ENCODE measurements around the gene TP53RK.
A peak's percentile ranks its signal among the peaks of the same experiment; 100 is the strongest.

TP53RK gene

DNA sequence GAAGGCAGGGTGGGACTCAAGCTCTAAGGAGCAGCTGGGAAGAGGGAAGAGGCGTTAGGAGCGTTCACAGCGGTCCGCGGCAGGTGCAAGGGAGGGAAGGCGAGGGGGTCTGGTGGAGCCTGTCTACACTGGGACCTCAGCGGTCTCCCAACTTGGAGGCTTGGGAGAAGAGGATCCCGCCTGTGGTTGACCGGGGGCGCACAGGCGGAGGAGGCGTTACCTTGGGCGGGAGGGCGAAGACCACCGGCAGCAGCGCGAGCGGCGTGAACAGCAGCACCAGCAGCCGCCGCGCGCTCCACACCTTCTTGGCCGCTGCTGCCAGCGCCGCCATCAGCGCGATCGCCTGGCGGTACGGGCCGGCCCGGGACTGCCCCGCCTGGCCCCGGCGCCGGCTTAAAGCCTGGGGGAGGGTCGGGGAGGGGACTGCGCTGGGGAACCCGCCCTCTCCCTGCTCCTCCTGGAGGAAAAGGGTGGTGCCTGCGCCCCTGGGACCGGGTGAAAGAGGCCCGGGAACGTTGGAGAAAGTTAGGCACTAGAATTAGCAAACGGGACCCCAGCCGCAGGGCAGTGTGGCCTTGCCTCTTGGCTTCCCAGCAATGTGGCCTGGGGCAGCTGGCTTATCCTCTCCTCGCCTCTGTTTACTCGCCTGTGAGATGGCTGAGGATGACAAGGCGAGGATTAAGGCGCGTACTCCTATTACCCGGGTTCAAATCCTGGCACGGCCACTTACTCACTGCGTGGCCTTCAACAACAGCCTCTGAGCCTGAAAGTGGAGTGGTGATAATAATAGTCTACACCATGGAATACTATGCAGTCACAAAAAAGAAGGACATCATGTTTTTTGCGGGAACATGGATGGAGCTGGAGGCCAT, 37.9 kb downstream of the TP53RK start, which contains the start of gene SLC13A3:
Gene SLC13A3, minus strand, starts transcription at position 369 of the 872 bp plus-strand sequence. Its CDS starts 38 bp downstream, at position 331.
- H3K9me3 ChIP-seq (ENCODE audit: insufficient read depth, low read depth, low read length) = no peaks in the 10 kb centered on the region
- peak within 1 kb of the TSS; percentile 41; the same call in 1 of the 2 replicates for H3K9ac ChIP-seq (ENCODE audit: low read depth, low read length)
- WGBS = 17% methylated on average over 55 of the region's 55 CpGs
- H3K4me3 ChIP-seq (ENCODE audit: low read length) = peak within 1 kb of the TSS; percentile 51
- H3K36me3 ChIP-seq (ENCODE audit: insufficient read depth, low read length) = no peaks in the 10 kb centered on the region
- peaks cover 29% of the 10 kb centered on the region for H3K27me3 ChIP-seq (ENCODE audit: insufficient read depth, low read length)
- no peak within 1 kb of the TSS for H3K27ac ChIP-seq (ENCODE audit: low read depth, low read length)
- no peaks in the 10 kb centered on the region; the same call in 1 of the 2 replicates for H3K4me1 ChIP-seq (ENCODE audit: insufficient read depth, low read length)

DNA sequence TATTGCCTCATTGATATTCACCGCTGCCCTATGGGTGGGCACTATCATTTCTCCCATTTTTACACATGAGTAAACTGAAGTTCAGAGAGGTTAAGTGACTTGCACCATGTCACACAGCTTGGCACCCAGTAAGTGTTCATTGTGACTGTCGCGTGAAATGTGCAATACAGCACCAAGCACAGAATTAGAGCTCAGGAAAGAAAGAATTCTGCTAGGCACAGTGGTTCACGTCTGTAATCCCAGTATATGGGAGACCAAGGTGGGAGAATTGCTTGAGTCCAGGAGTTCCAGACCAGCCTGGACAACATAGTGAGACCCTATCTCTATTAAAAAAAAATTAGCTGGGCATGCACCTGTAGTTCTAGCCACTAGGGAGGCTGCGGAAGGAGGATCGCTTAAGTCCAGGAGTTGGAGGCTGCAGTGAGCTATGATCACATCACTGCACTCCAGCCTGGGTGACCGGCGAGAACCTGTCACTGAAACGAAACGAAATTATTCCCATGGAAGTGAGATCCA, 38.6 kb downstream of the TP53RK start:
- H3K9ac ChIP-seq (ENCODE audit: low read depth, low read length) = no peak overlapping the region
- peaks cover 29% of the 10 kb centered on the region for H3K27me3 ChIP-seq (ENCODE audit: insufficient read depth, low read length)
- WGBS = 83% methylated on average over 10 of the region's 10 CpGs
- no peaks in the 10 kb centered on the region; the same call in 1 of the 2 replicates for H3K4me1 ChIP-seq (ENCODE audit: insufficient read depth, low read length)
- peak overlapping the region; percentile 51 for H3K4me3 ChIP-seq (ENCODE audit: low read length)
- H3K27ac ChIP-seq (ENCODE audit: low read depth, low read length) = no peak overlapping the region
- no peaks in the 10 kb centered on the region for H3K36me3 ChIP-seq (ENCODE audit: insufficient read depth, low read length)
- H3K9me3 ChIP-seq (ENCODE audit: insufficient read depth, low read depth, low read length) = no peaks in the 10 kb centered on the region

DNA sequence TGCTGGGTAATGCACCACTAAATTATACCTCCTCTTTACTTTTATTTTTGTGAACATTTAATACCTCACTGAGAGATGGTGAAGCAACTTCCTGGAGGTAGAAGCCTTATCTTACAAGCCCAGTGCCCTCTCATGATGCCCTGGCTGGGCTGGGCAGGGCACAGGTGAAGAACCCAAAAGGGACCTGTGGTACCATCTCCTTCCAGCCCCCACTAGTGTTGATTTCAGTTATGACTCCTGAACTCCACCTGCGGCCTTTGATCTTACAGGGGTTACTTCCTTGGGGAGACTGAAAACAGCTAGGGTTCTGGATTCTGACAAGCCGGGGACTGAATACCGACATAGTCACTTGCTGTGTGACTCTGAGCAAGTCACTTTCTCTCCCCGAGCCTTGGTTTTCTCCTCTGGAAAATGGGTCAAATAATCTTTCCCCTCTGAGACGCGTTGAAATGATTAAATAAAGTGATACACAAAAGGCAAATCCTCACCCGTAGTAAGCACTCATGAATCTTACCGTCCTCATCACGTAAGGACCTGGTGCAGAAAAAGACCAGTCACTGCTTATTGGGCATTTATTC, 39.2 kb downstream of the TP53RK start:
- H3K9ac ChIP-seq (ENCODE audit: low read depth, low read length) = no peak overlapping the region
- no peak overlapping the region for H3K27ac ChIP-seq (ENCODE audit: low read depth, low read length)
- 92% methylated on average over 9 of the region's 9 CpGs for WGBS
- H3K4me3 ChIP-seq (ENCODE audit: low read length) = no peak overlapping the region
- peaks cover 29% of the 10 kb centered on the region for H3K27me3 ChIP-seq (ENCODE audit: insufficient read depth, low read length)
- H3K4me1 ChIP-seq (ENCODE audit: insufficient read depth, low read length) = no peaks in the 10 kb centered on the region; the same call in 1 of the 2 replicates
- H3K9me3 ChIP-seq (ENCODE audit: insufficient read depth, low read depth, low read length) = no peaks in the 10 kb centered on the region
- no peaks in the 10 kb centered on the region for H3K36me3 ChIP-seq (ENCODE audit: insufficient read depth, low read length)

DNA sequence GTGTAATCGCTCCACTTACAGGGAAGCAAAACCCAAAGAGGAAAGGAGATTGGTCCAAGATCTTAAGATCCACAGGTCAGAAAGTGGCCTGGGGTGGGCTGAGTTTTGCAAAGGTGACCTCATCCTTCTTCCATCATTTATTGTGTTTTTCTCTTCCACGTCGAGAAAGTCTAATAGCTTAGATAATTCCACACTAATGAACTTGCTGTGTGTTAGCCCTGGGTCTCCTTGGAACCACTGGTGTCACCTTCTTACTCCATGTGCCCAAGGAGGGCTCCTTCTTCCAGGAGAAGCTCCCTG, 39.6 kb downstream of the TP53RK start:
- no peaks in the 10 kb centered on the region; the same call in 1 of the 2 replicates for H3K4me1 ChIP-seq (ENCODE audit: insufficient read depth, low read length)
- no peaks in the 10 kb centered on the region for H3K9me3 ChIP-seq (ENCODE audit: insufficient read depth, low read depth, low read length)
- WGBS = 74% methylated on average over 3 of the region's 3 CpGs
- H3K36me3 ChIP-seq (ENCODE audit: insufficient read depth, low read length) = no peaks in the 10 kb centered on the region
- no peak overlapping the region for H3K9ac ChIP-seq (ENCODE audit: low read depth, low read length)
- no peak overlapping the region for H3K27ac ChIP-seq (ENCODE audit: low read depth, low read length)
- peaks cover 29% of the 10 kb centered on the region for H3K27me3 ChIP-seq (ENCODE audit: insufficient read depth, low read length)
- no peak overlapping the region for H3K4me3 ChIP-seq (ENCODE audit: low read length)

DNA sequence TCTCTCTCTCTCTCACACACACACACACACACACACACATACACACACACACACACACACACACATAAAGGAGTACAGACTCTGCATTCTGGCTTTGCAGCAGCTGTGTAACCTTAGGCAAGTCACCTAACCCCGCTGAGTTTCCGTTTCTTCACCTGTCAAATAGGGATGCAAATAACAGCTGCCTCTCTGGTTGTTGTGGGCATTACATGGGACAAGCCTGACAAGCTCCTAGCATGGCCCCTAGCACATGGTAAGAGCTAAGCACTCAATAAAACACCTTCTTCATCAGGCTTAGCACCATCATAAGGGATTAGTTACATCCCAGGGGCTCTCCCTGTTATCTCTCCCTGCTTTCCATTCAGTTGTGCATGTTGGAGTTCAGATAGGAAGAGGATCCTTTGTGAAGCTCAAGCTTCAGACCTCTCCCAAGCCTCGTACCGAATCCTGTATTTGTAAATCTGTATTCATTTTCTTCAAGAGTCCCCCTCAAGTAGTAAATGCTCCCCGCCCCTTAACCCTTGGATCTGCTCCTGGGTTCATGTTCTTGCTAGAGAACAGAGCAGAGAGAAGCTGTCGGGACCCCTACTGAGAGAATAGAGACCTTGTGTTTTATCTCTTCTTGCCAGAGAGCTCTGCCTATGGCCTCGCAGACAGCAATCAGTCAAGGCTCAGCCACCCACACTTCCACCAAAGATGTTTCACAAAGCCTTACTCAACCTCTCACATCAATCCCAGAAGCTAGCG, 40.2 kb downstream of the TP53RK start:
- Histone ChIP-seq H3K36me3 (ENCODE audit: insufficient read depth, low read length) (no peaks in the 10 kb centered on the region), H3K9ac (ENCODE audit: low read depth, low read length) (no peak overlapping the region), H3K27me3 (ENCODE audit: insufficient read depth, low read length) (peaks cover 29% of the 10 kb centered on the region), H3K27ac (ENCODE audit: low read depth, low read length) (no peak overlapping the region), H3K9me3 (ENCODE audit: insufficient read depth, low read depth, low read length) (no peaks in the 10 kb centered on the region), H3K4me3 (ENCODE audit: low read length) (no peak overlapping the region), H3K4me1 (ENCODE audit: insufficient read depth, low read length) (no peaks in the 10 kb centered on the region; the same call in 1 of the 2 replicates)
- 46% methylated on average over 8 of the region's 8 CpGs for WGBS

DNA sequence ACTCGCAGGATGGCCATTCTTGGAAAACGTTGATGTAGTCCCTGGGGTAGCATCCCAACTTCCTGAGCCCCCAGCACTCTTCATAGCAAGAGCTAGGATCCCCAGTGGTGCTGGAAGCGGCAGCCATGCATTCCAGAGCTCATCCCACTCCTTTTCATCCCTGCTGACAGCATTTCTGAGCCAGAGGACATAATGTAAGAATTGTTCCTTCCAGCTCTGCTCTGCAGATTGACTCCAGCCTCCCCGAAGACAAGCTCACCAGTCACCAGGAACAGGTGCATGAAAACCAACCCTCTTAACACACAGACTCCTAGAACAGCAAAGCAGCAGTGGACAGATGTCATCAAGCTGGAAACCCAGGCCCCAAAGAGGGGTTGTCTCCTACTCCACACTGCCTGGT, 41.8 kb downstream of the TP53RK start:
- 51% methylated on average over 4 of the region's 4 CpGs for WGBS
- H3K36me3 ChIP-seq (ENCODE audit: insufficient read depth, low read length) = no peaks in the 10 kb centered on the region
- H3K27me3 ChIP-seq (ENCODE audit: insufficient read depth, low read length) = peaks cover 29% of the 10 kb centered on the region
- no peaks in the 10 kb centered on the region; the same call in 1 of the 2 replicates for H3K4me1 ChIP-seq (ENCODE audit: insufficient read depth, low read length)
- H3K9me3 ChIP-seq (ENCODE audit: insufficient read depth, low read depth, low read length) = no peaks in the 10 kb centered on the region
- H3K27ac ChIP-seq (ENCODE audit: low read depth, low read length) = no peak overlapping the region
- no peak overlapping the region for H3K9ac ChIP-seq (ENCODE audit: low read depth, low read length)
- no peak overlapping the region for H3K4me3 ChIP-seq (ENCODE audit: low read length)

DNA sequence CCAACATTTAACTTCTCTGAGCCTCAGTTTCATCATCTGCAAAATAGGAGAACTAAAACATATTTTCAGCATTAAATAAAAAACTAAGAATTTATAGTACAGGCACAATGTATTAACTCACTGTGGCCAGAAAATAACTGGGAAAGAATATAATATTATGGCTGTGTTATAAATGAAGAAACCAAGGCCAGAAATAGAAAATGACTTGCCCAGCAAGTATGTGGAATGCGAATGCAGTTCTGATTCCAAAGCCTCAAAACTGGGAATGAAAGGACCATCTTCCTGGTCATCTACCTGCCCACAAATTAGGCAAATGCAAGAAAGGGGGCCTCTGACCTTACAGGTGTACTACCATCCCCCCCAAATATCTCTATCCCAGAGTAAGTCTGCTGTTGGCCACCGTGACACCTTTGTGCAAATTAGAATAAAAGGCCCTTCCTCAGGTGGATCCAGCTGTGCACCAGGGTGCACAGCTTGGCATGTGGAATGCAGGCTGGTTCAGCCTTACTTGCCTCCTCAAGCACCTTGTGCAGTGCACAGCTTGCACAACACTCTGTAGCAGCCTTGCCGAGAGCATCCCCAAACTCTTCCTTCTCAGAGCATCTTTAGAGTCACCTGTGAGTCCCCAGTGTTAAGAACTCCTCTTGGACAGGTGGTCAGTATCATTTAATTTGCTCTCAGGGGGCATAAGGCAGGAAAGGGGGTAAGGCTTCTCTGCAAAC, 42.4 kb downstream of the TP53RK start:
- Histone ChIP-seq H3K9me3 (ENCODE audit: insufficient read depth, low read depth, low read length) (no peaks in the 10 kb centered on the region), H3K4me1 (ENCODE audit: insufficient read depth, low read length) (no peaks in the 10 kb centered on the region; the same call in 1 of the 2 replicates), H3K4me3 (ENCODE audit: low read length) (no peak overlapping the region), H3K27me3 (ENCODE audit: insufficient read depth, low read length) (peaks cover 26% of the 10 kb centered on the region), H3K27ac (ENCODE audit: low read depth, low read length) (no peak overlapping the region), H3K36me3 (ENCODE audit: insufficient read depth, low read length) (no peaks in the 10 kb centered on the region), H3K9ac (ENCODE audit: low read depth, low read length) (no peak overlapping the region)
- 88% methylated on average over 3 of the region's 3 CpGs for whole genome bisulfite sequencing

DNA sequence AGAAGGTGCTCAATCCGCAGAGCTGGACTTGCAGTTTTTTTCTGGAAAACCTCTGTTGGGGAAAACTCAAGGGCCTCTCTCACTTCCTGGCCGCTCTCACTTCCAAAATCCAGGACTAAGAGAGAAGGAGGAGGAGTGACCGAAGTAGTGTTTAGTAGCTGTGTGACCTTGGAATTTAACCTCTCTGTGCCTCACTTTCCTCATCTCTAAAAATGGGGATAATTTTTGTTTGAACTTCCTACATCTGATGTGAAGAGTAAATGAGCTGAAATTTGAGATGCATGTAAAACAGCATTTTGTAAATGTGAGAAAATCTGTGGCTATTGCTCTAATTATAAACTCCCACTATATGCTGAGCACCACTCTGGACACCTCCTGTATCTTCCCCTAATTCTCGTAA, 43.1 kb downstream of the TP53RK start:
- Histone ChIP-seq H3K4me1 (ENCODE audit: insufficient read depth, low read length) (no peaks in the 10 kb centered on the region; the same call in 1 of the 2 replicates), H3K36me3 (ENCODE audit: insufficient read depth, low read length) (no peaks in the 10 kb centered on the region), H3K4me3 (ENCODE audit: low read length) (no peak overlapping the region), H3K27ac (ENCODE audit: low read depth, low read length) (no peak overlapping the region), H3K9ac (ENCODE audit: low read depth, low read length) (no peak overlapping the region; the same call in 1 of the 2 replicates), H3K9me3 (ENCODE audit: insufficient read depth, low read depth, low read length) (no peaks in the 10 kb centered on the region), H3K27me3 (ENCODE audit: insufficient read depth, low read length) (peaks cover 19% of the 10 kb centered on the region)
- 89% methylated on average over 3 of the region's 4 CpGs for WGBS

DNA sequence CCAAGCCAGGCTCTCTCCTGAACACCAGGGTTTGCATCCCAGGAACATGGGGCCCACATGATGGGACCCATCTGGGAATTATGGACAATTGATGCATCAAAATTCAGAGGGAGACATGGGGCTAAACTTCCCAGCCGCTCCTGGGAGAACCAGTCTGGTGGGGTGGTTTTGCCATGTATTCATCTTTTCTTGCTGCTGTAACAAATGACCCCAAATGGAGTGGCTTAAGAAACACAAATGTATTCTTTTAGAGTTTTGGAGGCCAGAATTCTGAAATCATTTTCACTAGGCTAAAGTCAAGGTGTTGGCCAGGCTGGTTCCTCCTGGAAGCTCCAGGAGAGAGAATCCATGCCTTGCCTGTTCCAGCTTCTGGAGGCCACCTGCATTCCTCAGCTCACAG, 44.5 kb downstream of the TP53RK start:
- Histone ChIP-seq H3K27me3 (ENCODE audit: insufficient read depth, low read length) (peaks cover 5% of the 10 kb centered on the region), H3K9me3 (ENCODE audit: insufficient read depth, low read depth, low read length) (no peaks in the 10 kb centered on the region), H3K4me3 (ENCODE audit: low read length) (no peak overlapping the region), H3K27ac (ENCODE audit: low read depth, low read length) (no peak overlapping the region), H3K4me1 (ENCODE audit: insufficient read depth, low read length) (no peaks in the 10 kb centered on the region; the same call in none of the 2 replicates), H3K9ac (ENCODE audit: low read depth, low read length) (no peak overlapping the region), H3K36me3 (ENCODE audit: insufficient read depth, low read length) (no peaks in the 10 kb centered on the region)
- 97% methylated on average over 1 of the region's 1 CpG for WGBS

DNA sequence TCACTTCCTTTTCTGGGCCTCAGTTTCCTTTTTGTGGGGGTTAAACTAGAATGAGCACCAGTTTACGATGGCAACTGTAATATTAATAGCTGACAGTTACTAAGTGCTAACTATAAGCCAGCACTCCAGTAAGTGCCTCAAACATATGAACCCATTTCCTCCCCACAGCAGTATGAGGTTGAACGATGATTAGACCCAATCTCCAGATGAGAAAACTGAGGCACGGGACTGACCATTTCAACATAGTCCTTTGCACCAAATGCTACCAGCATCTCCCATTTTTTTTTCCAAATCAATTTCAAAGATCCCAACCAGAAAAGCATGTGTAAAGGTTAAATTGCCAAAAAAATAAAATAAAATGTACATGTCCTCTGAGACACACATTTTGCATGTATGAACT, 45.1 kb downstream of the TP53RK start:
- Histone ChIP-seq H3K27me3 (ENCODE audit: insufficient read depth, low read length) (no peaks in the 10 kb centered on the region; the same call in 1 of the 2 replicates), H3K9me3 (ENCODE audit: insufficient read depth, low read depth, low read length) (no peaks in the 10 kb centered on the region), H3K9ac (ENCODE audit: low read depth, low read length) (no peak overlapping the region), H3K4me1 (ENCODE audit: insufficient read depth, low read length) (no peaks in the 10 kb centered on the region; the same call in 1 of the 2 replicates), H3K4me3 (ENCODE audit: low read length) (no peak overlapping the region), H3K36me3 (ENCODE audit: insufficient read depth, low read length) (no peaks in the 10 kb centered on the region), H3K27ac (ENCODE audit: low read depth, low read length) (no peak overlapping the region)
- 98% methylated on average over 3 of the region's 3 CpGs for WGBS
